PC-9 (cell line): ENCODE results near the gene PSPN.

Experiments used
- EZH2 ChIP-seq: fragments of 200-600 bp; sonication (generic); IDR thresholded peaks from 2 replicates; pipeline ENCODE4 v1.8.0; 2017; ENCODE audit warnings: antibody characterized with exemption, low read depth
- TF ChIP-seq, protein P1 (sequence below): fragments of 200-600 bp; sonication (generic); conservative IDR thresholded peaks from 2 replicates; pipeline ENCODE4 v1.6.1; 2017; ENCODE audit warnings: mixed run types, antibody characterized with exemption, mild to moderate bottlenecking, moderate library complexity

DNA sequence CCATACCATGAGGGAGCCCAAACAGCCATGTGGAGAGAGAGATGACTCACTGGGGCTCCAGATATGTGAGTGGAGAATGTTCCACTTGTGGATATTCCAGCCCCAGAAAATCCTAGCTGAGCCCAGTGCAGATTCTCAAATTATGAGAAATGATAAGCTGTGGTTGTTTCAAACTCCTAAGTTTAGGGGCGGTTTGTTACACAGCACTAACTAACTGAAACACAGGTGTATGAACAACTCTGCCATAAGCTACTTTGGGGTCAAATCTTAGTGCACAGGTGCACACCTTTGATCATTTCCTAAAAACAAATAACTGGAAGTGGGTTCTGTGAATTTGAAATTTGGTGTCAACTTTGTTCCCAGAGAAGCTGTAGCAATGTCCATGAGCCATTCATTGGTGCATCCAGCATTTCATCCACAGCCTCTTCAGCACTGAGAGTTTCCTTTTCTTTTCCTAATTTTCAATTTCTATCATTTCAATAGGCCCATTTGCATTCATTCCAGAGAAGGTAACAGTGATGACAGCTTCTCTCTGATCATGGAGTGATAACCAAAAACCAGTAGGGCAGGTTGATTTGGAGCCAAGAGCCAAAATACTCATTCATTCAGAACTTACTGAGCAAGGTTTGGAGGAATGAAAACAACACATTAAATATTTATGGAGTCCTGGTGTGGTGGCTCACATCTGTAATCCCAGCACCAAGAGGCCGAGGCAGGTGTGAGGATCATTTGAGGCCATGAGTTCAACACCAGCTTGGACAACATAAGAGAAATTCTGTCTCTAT lies 23.2 kb downstream of the PSPN start:
- TF ChIP-seq, protein P1, sequence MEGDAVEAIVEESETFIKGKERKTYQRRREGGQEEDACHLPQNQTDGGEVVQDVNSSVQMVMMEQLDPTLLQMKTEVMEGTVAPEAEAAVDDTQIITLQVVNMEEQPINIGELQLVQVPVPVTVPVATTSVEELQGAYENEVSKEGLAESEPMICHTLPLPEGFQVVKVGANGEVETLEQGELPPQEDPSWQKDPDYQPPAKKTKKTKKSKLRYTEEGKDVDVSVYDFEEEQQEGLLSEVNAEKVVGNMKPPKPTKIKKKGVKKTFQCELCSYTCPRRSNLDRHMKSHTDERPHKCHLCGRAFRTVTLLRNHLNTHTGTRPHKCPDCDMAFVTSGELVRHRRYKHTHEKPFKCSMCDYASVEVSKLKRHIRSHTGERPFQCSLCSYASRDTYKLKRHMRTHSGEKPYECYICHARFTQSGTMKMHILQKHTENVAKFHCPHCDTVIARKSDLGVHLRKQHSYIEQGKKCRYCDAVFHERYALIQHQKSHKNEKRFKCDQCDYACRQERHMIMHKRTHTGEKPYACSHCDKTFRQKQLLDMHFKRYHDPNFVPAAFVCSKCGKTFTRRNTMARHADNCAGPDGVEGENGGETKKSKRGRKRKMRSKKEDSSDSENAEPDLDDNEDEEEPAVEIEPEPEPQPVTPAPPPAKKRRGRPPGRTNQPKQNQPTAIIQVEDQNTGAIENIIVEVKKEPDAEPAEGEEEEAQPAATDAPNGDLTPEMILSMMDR, result no peak
- TF ChIP-seq EZH2, result no peak
